Activated naive CD8-positive, alpha-beta T cell (primary cell): ENCODE results near the gene TMPRSS5.
"Not testable (repeated sequence)": the region's sequence is repeated elsewhere in the genome, so short reads cannot be mapped to it uniquely, and the experiment has no call there.

Experiments used
- H3K27ac Mint-ChIP-seq: one replicate; pipeline ENCODE4 v1.8.0; 2021; ENCODE audit warnings: mixed read lengths
- H3K27me3 Mint-ChIP-seq: one replicate; pipeline ENCODE4 v1.8.0; 2021; ENCODE audit warnings: mixed read lengths
- H3K36me3 Mint-ChIP-seq: one replicate; pipeline ENCODE4 v1.8.0; 2021; ENCODE audit warnings: mixed read lengths
- H3K4me1 Mint-ChIP-seq: one replicate; pipeline ENCODE4 v1.8.0; 2021; ENCODE audit warnings: low read depth, mixed read lengths
- H3K4me3 Mint-ChIP-seq: one replicate; pipeline ENCODE4 v1.8.0; 2021; ENCODE audit warnings: mild to moderate bottlenecking, mixed read lengths
- H3K9me3 Mint-ChIP-seq: one replicate; pipeline ENCODE4 v1.8.0; 2021; ENCODE audit warnings: low read depth, mixed read lengths

The TMPRSS5 gene

GRCh38 chr11:113705871-113706655, at the start of gene TMPRSS5:
TSS of gene TMPRSS5 (minus strand) at chr11:113706308. CDS start at chr11:113706224, 84 bp downstream.
- Mint-ChIP-seq H3K27me3 (no peaks in the 10 kb centered on the region), H3K9me3 (peaks cover 19% of the 10 kb centered on the region), H3K27ac (no peak within 1 kb of the TSS), H3K4me1 (no peaks in the 10 kb centered on the region), H3K4me3 (no peak within 1 kb of the TSS), H3K36me3 (peaks cover 35% of the 10 kb centered on the region)

GRCh38 chr11:113752932-113753331, 46.8 kb upstream of the TMPRSS5 start:
- no peaks in the 10 kb centered on the region for H3K27me3 Mint-ChIP-seq
- H3K4me1 Mint-ChIP-seq = no peaks in the 10 kb centered on the region
- no peak overlapping the region for H3K27ac Mint-ChIP-seq
- H3K36me3 Mint-ChIP-seq = peaks cover 14% of the 10 kb centered on the region
- no peaks in the 10 kb centered on the region for H3K9me3 Mint-ChIP-seq
- H3K4me3 Mint-ChIP-seq = no peak overlapping the region

GRCh38 chr11:113736323-113736722, 30.2 kb upstream of the TMPRSS5 start:
- H3K27ac Mint-ChIP-seq = no peak overlapping the region
- no peaks in the 10 kb centered on the region for H3K27me3 Mint-ChIP-seq
- H3K4me3 Mint-ChIP-seq = no peak overlapping the region
- H3K4me1 Mint-ChIP-seq = no peaks in the 10 kb centered on the region
- H3K36me3 Mint-ChIP-seq = peaks cover 20% of the 10 kb centered on the region
- H3K9me3 Mint-ChIP-seq = no peaks in the 10 kb centered on the region

- Mint-ChIP-seq H3K4me3 (no peak overlapping the region), H3K36me3 (peaks cover 15% of the 10 kb centered on the region), H3K4me1 (no peaks in the 10 kb centered on the region), H3K9me3 (no peaks in the 10 kb centered on the region), H3K27me3 (no peaks in the 10 kb centered on the region), H3K27ac (no peak overlapping the region)
Measured at GRCh38 chr11:113732092-113732491, 26.0 kb upstream of the TMPRSS5 start.

GRCh38 chr11:113730887-113731726, 25.0 kb upstream of the TMPRSS5 start:
- no peak overlapping the region for H3K27ac Mint-ChIP-seq
- no peaks in the 10 kb centered on the region for H3K27me3 Mint-ChIP-seq
- peaks cover 11% of the 10 kb centered on the region for H3K36me3 Mint-ChIP-seq
- H3K9me3 Mint-ChIP-seq = no peaks in the 10 kb centered on the region
- no peaks in the 10 kb centered on the region for H3K4me1 Mint-ChIP-seq
- H3K4me3 Mint-ChIP-seq = no peak overlapping the region

- H3K27ac Mint-ChIP-seq = no peak overlapping the region
- no peaks in the 10 kb centered on the region for H3K4me1 Mint-ChIP-seq
- H3K9me3 Mint-ChIP-seq = no peaks in the 10 kb centered on the region
- peaks cover 7% of the 10 kb centered on the region for H3K36me3 Mint-ChIP-seq
- H3K4me3 Mint-ChIP-seq = no peak overlapping the region
- H3K27me3 Mint-ChIP-seq = no peaks in the 10 kb centered on the region
Measured at GRCh38 chr11:113729456-113729855, 23.3 kb upstream of the TMPRSS5 start.

- Mint-ChIP-seq H3K4me3 (no peak overlapping the region), H3K9me3 (no peaks in the 10 kb centered on the region), H3K27me3 (no peaks in the 10 kb centered on the region), H3K36me3 (peaks cover 4% of the 10 kb centered on the region), H3K27ac (no peak overlapping the region), H3K4me1 (no peaks in the 10 kb centered on the region)
Measured at GRCh38 chr11:113728814-113729213, 22.7 kb upstream of the TMPRSS5 start.

GRCh38 chr11:113725913-113726312, 19.8 kb upstream of the TMPRSS5 start:
- Mint-ChIP-seq H3K4me3 (no peak overlapping the region), H3K4me1 (no peaks in the 10 kb centered on the region), H3K27me3 (no peaks in the 10 kb centered on the region), H3K36me3 (peaks cover 2% of the 10 kb centered on the region), H3K9me3 (no peaks in the 10 kb centered on the region), H3K27ac (no peak overlapping the region)

- Mint-ChIP-seq H3K4me1 (no peaks in the 10 kb centered on the region), H3K27me3 (no peaks in the 10 kb centered on the region), H3K4me3 (no peak overlapping the region), H3K36me3 (peaks cover 5% of the 10 kb centered on the region), H3K27ac (no peak overlapping the region), H3K9me3 (no peaks in the 10 kb centered on the region)
Measured at GRCh38 chr11:113725407-113725806, 19.3 kb upstream of the TMPRSS5 start.

GRCh38 chr11:113724778-113725177, 18.7 kb upstream of the TMPRSS5 start:
- H3K4me3 Mint-ChIP-seq = no peak overlapping the region

GRCh38 chr11:113723787-113724186, 17.7 kb upstream of the TMPRSS5 start:
- H3K4me3 Mint-ChIP-seq = no peak overlapping the region
- no peaks in the 10 kb centered on the region for H3K9me3 Mint-ChIP-seq
- no peaks in the 10 kb centered on the region for H3K4me1 Mint-ChIP-seq
- H3K27ac Mint-ChIP-seq = no peak overlapping the region
- peaks cover 13% of the 10 kb centered on the region for H3K36me3 Mint-ChIP-seq
- H3K27me3 Mint-ChIP-seq = no peaks in the 10 kb centered on the region

More at GRCh38 chr11:113724778-113725177, 18.7 kb upstream of the TMPRSS5 start:
- no peak overlapping the region for H3K27ac Mint-ChIP-seq
- no peaks in the 10 kb centered on the region for H3K9me3 Mint-ChIP-seq
- H3K27me3 Mint-ChIP-seq = no peaks in the 10 kb centered on the region
- H3K4me1 Mint-ChIP-seq = no peaks in the 10 kb centered on the region
- peaks cover 8% of the 10 kb centered on the region for H3K36me3 Mint-ChIP-seq

- H3K4me3 Mint-ChIP-seq = no peak overlapping the region
- H3K36me3 Mint-ChIP-seq = peaks cover 13% of the 10 kb centered on the region
- H3K4me1 Mint-ChIP-seq = no peaks in the 10 kb centered on the region
- H3K9me3 Mint-ChIP-seq = no peaks in the 10 kb centered on the region
- H3K27ac Mint-ChIP-seq = no peak overlapping the region
- H3K27me3 Mint-ChIP-seq = no peaks in the 10 kb centered on the region
Measured at GRCh38 chr11:113722934-113723333, 16.8 kb upstream of the TMPRSS5 start.

GRCh38 chr11:113722221-113722620, 16.1 kb upstream of the TMPRSS5 start:
- Mint-ChIP-seq H3K27ac (no peak overlapping the region), H3K9me3 (no peaks in the 10 kb centered on the region), H3K36me3 (peaks cover 19% of the 10 kb centered on the region), H3K4me1 (no peaks in the 10 kb centered on the region), H3K27me3 (no peaks in the 10 kb centered on the region), H3K4me3 (no peak overlapping the region)

GRCh38 chr11:113721462-113722066, 15.5 kb upstream of the TMPRSS5 start:
- no peaks in the 10 kb centered on the region for H3K9me3 Mint-ChIP-seq
- no peaks in the 10 kb centered on the region for H3K27me3 Mint-ChIP-seq
- H3K36me3 Mint-ChIP-seq = peaks cover 24% of the 10 kb centered on the region
- H3K27ac Mint-ChIP-seq = no peak overlapping the region
- H3K4me3 Mint-ChIP-seq = no peak overlapping the region
- H3K4me1 Mint-ChIP-seq = no peaks in the 10 kb centered on the region

GRCh38 chr11:113720478-113720877, 14.4 kb upstream of the TMPRSS5 start:
- peaks cover 32% of the 10 kb centered on the region for H3K36me3 Mint-ChIP-seq
- H3K27ac Mint-ChIP-seq, H3K4me3 Mint-ChIP-seq, H3K4me1 Mint-ChIP-seq, H3K27me3 Mint-ChIP-seq, H3K9me3 Mint-ChIP-seq: not testable (repeated sequence)
